Fibroblast of skin of left biceps (primary cell): ENCODE measurements around the gene USP53.
"Not testable (repeated sequence)": the region's sequence is repeated elsewhere in the genome, so short reads cannot be mapped to it uniquely, and the experiment has no call there.

ENCODE experiments used
- DNase-seq, 2 experiments: peaks; one replicate each; pipeline ENCODE4 v3.0.0-alpha.2; 2013; ENCODE audit warnings: low read depth in 2 of 2

Gene USP53

GRCh38 chr4:119228406-119228805 lies 15.9 kb downstream of the USP53 start:
- DNase-seq = no peak

GRCh38 chr4:119229908-119230687 lies 17.6 kb downstream of the USP53 start:
- no peak for DNase-seq

GRCh38 chr4:119231491-119231890 lies 19.0 kb downstream of the USP53 start:
- no peak for DNase-seq

GRCh38 chr4:119232286-119232685 lies 19.8 kb downstream of the USP53 start:
- no peak for DNase-seq

- no peak for DNase-seq
Measured at GRCh38 chr4:119233191-119233590, 20.7 kb downstream of the USP53 start.

- no peak for DNase-seq
Measured at GRCh38 chr4:119233750-119234149, 21.2 kb downstream of the USP53 start.

- DNase-seq = no peak
Measured at GRCh38 chr4:119237201-119237600, 24.7 kb downstream of the USP53 start.

- no peak for DNase-seq
Measured at GRCh38 chr4:119237642-119238041, 25.1 kb downstream of the USP53 start.

- DNase-seq = no peak
Measured at GRCh38 chr4:119238068-119238722, 25.7 kb downstream of the USP53 start.

GRCh38 chr4:119240128-119240527 lies 27.6 kb downstream of the USP53 start:
- no peak for DNase-seq

GRCh38 chr4:119240568-119240967 lies 28.1 kb downstream of the USP53 start:
- no peak for DNase-seq

GRCh38 chr4:119242417-119242816 lies 29.9 kb downstream of the USP53 start:
- no peak for DNase-seq

GRCh38 chr4:119243868-119244267 lies 31.4 kb downstream of the USP53 start:
- DNase-seq = no peak

- DNase-seq = no peak
Measured at GRCh38 chr4:119244344-119244743, 31.8 kb downstream of the USP53 start.

GRCh38 chr4:119244832-119245231 lies 32.3 kb downstream of the USP53 start:
- DNase-seq = no peak

GRCh38 chr4:119246177-119246733 lies 33.7 kb downstream of the USP53 start:
- no peak for DNase-seq

GRCh38 chr4:119251037-119251436 lies 38.5 kb downstream of the USP53 start:
- not testable (repeated sequence) for DNase-seq

GRCh38 chr4:119255223-119255622 lies 42.7 kb downstream of the USP53 start:
- not testable (repeated sequence) for DNase-seq

GRCh38 chr4:119260528-119260927 lies 48.0 kb downstream of the USP53 start:
- no peak for DNase-seq

GRCh38 chr4:119261986-119262385 lies 49.5 kb downstream of the USP53 start:
- no peak for DNase-seq

GRCh38 chr4:119264743-119265142 lies 52.2 kb downstream of the USP53 start:
- no peak for DNase-seq

- no peak for DNase-seq
Measured at GRCh38 chr4:119266153-119266552, 53.6 kb downstream of the USP53 start.

- DNase-seq = no peak
Measured at GRCh38 chr4:119268466-119268865, 56.0 kb downstream of the USP53 start.
